HCT116 (cell line): ENCODE results near the gene TRAF3.

Experiments
- CEBPB ChIP-seq: IDR thresholded peaks from 2 replicates; pipeline ENCODE4 v1.6.1; 2012; ENCODE audit warnings: low read depth
- EZH2 ChIP-seq: fragments of 200-600 bp; sonication (generic); IDR thresholded peaks from 2 replicates; pipeline ENCODE4 v1.6.1; 2017; ENCODE audit warnings: antibody characterized with exemption, mixed run types
- EZH2phosphoT487 ChIP-seq: fragments of 200-600 bp; IDR thresholded peaks from 2 replicates; pipeline ENCODE4 v1.6.1; 2018; ENCODE audit warnings: antibody characterized with exemption, borderline replicate concordance
- FOSL1 ChIP-seq: IDR thresholded peaks from 2 replicates; pipeline ENCODE4 v1.6.1; 2012; ENCODE audit warnings: low read depth
- POLR2A ChIP-seq: IDR thresholded peaks from 2 replicates; pipeline ENCODE4 v1.7.0; 2011; ENCODE audit warnings: borderline replicate concordance; ENCODE audit not compliant: insufficient read depth, insufficient read length; ENCODE audit errors: extremely low read depth
- POLR2AphosphoS5 ChIP-seq: IDR thresholded peaks from 2 replicates; pipeline ENCODE4 v1.6.1; 2011; ENCODE audit warnings: mild to moderate bottlenecking, low read depth, low read length, moderate library complexity
- RAD21 ChIP-seq: IDR thresholded peaks from 2 replicates; pipeline ENCODE4 v1.6.1; 2012; ENCODE audit warnings: low read depth, mild to moderate bottlenecking
- TCF7L2 ChIP-seq: IDR thresholded peaks from 2 replicates; pipeline ENCODE4 v1.7.0; 2011; ENCODE audit warnings: borderline replicate concordance, inconsistent platforms; ENCODE audit not compliant: insufficient read depth, insufficient read length; ENCODE audit errors: extremely low read depth
- YY1 ChIP-seq: IDR thresholded peaks from 2 replicates; pipeline ENCODE4 v1.6.1; 2011; ENCODE audit warnings: low read length, low read depth, moderate library complexity, mild to moderate bottlenecking; ENCODE audit not compliant: insufficient replicate concordance; ENCODE audit errors: extremely low read depth
- ZNF274 ChIP-seq: fragments of 200-500 bp; sonication (Bioruptor generic); IDR thresholded peaks from 2 replicates; pipeline ENCODE4 v1.6.1; 2014; ENCODE audit warnings: mild to moderate bottlenecking, low read depth, low read length, inconsistent platforms
- TF ChIP-seq, protein P1 (sequence below), 3 experiments: fragments of 200-600 bp in 1 of 3; sonication (generic) in 1 of 3; IDR thresholded peaks in 2 of 3; conservative IDR thresholded peaks in 1 of 3; 2 replicates each; pipeline ENCODE4 v1.5.1; 2012 to 2017; ENCODE audit warnings: low read depth in 2 of 3, low read length in 2 of 3, antibody characterized with exemption in 1 of 3, borderline replicate concordance in 1 of 3, control low read depth in 1 of 3, mild to moderate bottlenecking in 1 of 3, mixed read lengths in 1 of 3, mixed run types in 1 of 3, moderate library complexity in 1 of 3; ENCODE audit not compliant: insufficient read depth in 1 of 3
- TF ChIP-seq, protein P2 (sequence below): IDR thresholded peaks from 2 replicates; pipeline ENCODE4 v1.6.1; 2012
- TF ChIP-seq, protein P3 (sequence below): IDR thresholded peaks from 2 replicates; pipeline ENCODE4 v1.6.1; 2011; ENCODE audit warnings: mild to moderate bottlenecking, low read length, moderate library complexity; ENCODE audit not compliant: insufficient replicate concordance; ENCODE audit errors: extremely low read depth
- TF ChIP-seq, protein P4 (sequence below): IDR thresholded peaks from 2 replicates; pipeline ENCODE4 v1.6.1; 2012

DNA sequence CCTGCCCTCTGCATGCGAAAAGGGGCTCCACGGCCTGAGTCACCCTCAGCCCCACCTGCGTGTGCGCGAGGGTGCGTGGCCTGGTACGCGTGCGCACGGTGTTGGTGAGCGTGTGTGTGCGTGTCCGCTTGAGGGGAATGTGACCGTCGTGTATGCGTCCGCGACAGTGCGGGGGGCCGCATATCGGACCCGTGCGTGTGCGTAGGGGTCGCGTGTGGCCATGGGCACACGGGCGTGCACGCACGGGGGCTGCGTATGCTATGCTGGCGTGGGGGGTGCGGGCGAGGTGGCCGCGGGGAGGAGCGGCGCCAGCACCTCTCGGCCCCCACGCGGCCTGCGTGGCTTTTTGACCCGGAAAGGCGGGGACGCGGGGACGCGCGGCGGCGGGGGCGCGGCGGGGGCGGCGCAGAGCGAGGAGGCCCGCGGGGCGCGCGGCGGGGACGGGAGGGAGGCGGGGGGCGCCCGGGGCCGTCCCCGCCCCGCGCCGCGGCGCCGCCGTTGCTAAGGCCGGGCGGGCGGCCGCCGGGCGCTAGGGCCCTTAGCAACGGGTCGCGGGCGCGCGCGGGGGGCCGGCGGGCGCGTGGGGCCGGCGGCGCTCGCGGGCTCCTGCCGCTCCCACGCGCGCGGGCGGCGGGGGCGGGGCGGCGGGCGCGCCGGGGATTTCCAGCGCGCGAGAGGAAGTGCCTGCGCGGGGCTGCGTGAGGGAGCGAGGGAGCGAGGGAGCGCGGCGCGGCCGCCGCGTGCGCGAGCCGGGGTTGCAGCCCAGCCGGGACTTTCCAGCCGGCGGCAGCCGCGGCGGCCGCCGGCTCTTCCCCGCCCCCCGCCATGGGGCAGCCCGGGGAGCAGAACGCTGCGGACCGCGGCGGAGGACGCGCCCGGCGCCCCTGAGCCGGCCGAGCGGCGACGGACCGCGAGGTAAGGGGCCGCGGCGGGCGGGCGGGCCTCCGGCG is at the start of gene TRAF3:
- TF ChIP-seq ZNF274, result no peak
- no peak for TF ChIP-seq TCF7L2
- no peak for TF ChIP-seq RAD21
- TF ChIP-seq POLR2A, result no peak
- TF ChIP-seq, protein P1, sequence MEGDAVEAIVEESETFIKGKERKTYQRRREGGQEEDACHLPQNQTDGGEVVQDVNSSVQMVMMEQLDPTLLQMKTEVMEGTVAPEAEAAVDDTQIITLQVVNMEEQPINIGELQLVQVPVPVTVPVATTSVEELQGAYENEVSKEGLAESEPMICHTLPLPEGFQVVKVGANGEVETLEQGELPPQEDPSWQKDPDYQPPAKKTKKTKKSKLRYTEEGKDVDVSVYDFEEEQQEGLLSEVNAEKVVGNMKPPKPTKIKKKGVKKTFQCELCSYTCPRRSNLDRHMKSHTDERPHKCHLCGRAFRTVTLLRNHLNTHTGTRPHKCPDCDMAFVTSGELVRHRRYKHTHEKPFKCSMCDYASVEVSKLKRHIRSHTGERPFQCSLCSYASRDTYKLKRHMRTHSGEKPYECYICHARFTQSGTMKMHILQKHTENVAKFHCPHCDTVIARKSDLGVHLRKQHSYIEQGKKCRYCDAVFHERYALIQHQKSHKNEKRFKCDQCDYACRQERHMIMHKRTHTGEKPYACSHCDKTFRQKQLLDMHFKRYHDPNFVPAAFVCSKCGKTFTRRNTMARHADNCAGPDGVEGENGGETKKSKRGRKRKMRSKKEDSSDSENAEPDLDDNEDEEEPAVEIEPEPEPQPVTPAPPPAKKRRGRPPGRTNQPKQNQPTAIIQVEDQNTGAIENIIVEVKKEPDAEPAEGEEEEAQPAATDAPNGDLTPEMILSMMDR (IDR thresholded peaks at IDR 0.05 in 2 of 3, conservative IDR thresholded peaks at IDR 0.05 in 1 of 3; ENCODE audit: borderline replicate concordance in 1 of 3, insufficient read depth in 1 of 3, low read depth in 2 of 3, low read length in 2 of 3), result no peak
- TF ChIP-seq EZH2phosphoT487, result no peak
- TF ChIP-seq, protein P2, sequence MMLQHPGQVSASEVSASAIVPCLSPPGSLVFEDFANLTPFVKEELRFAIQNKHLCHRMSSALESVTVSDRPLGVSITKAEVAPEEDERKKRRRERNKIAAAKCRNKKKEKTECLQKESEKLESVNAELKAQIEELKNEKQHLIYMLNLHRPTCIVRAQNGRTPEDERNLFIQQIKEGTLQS, result no peak
- no peak for TF ChIP-seq YY1
- TF ChIP-seq, protein P3, sequence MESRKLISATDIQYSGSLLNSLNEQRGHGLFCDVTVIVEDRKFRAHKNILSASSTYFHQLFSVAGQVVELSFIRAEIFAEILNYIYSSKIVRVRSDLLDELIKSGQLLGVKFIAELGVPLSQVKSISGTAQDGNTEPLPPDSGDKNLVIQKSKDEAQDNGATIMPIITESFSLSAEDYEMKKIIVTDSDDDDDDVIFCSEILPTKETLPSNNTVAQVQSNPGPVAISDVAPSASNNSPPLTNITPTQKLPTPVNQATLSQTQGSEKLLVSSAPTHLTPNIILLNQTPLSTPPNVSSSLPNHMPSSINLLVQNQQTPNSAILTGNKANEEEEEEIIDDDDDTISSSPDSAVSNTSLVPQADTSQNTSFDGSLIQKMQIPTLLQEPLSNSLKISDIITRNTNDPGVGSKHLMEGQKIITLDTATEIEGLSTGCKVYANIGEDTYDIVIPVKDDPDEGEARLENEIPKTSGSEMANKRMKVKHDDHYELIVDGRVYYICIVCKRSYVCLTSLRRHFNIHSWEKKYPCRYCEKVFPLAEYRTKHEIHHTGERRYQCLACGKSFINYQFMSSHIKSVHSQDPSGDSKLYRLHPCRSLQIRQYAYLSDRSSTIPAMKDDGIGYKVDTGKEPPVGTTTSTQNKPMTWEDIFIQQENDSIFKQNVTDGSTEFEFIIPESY, result no peak
- no peak for TF ChIP-seq FOSL1
- TF ChIP-seq POLR2AphosphoS5, result no peak
- TF ChIP-seq EZH2, result no peak
- TF ChIP-seq, protein P4, sequence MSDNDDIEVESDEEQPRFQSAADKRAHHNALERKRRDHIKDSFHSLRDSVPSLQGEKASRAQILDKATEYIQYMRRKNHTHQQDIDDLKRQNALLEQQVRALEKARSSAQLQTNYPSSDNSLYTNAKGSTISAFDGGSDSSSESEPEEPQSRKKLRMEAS, result no peak
- TF ChIP-seq CEBPB, result no peak
